ENCODE results near the gene ALOX15B. TPM values are rescaled to one million over a fixed set of nuclear protein-coding genes. Genes with fewer than 3 reads are reported as not detected.

Gene ALOX15B
- total and polyA plus RNA-seq, 10 donors, result 0.13 to 7.8 (median 2.7) TPM

DNA sequence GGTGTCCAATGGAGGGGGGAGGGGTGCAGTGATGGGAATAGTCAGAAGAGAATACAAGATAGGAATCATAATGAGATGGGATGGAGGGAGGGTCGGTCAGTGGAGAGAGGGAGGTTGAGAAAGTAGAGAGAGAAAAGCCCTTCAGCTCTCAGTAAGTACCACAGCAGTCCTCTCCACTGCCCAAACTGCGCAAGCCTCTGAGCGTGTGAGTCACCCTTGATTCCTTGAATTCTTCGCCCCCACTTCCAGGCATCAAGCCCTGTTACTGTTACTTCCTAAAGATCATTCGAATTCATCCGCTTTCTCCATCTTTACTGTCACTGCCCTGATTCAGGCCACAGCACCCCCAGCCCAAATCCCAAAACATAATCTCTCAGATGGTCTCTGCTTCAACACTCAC, 34.0 kb upstream of the ALOX15B start:
- WGBS, 5 donors, result 88 to 93% (median 92%) methylated on average over 6 of the region's 6 CpGs
- Histone ChIP-seq H3K27ac (no peak overlapping the region), H3K9me3 (no peaks in the 10 kb centered on the region), H3K36me3 (no peaks in the 10 kb centered on the region), H3K27me3 (replicated peaks in 1 of 7) (peaks cover 11 to 68% (median 30%) of the 10 kb centered on the region in 7 donors), H3K4me3 (no peak overlapping the region), H3K4me1 (peaks cover 6 to 22% (median 17%) of the 10 kb centered on the region in 6 donors)
- DNase-seq, result no peak
- TF ChIP-seq POLR2A (IDR thresholded peaks at IDR 0.05), result no peak
- TF ChIP-seq POLR2AphosphoS5 (IDR thresholded peaks at IDR 0.05), result no peak
- TF ChIP-seq, protein P1, sequence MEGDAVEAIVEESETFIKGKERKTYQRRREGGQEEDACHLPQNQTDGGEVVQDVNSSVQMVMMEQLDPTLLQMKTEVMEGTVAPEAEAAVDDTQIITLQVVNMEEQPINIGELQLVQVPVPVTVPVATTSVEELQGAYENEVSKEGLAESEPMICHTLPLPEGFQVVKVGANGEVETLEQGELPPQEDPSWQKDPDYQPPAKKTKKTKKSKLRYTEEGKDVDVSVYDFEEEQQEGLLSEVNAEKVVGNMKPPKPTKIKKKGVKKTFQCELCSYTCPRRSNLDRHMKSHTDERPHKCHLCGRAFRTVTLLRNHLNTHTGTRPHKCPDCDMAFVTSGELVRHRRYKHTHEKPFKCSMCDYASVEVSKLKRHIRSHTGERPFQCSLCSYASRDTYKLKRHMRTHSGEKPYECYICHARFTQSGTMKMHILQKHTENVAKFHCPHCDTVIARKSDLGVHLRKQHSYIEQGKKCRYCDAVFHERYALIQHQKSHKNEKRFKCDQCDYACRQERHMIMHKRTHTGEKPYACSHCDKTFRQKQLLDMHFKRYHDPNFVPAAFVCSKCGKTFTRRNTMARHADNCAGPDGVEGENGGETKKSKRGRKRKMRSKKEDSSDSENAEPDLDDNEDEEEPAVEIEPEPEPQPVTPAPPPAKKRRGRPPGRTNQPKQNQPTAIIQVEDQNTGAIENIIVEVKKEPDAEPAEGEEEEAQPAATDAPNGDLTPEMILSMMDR (IDR thresholded peaks at IDR 0.05 in 8 of 11, conservative IDR thresholded peaks at IDR 0.05 in 3 of 11), result no peak
- intact Hi-C loops (cut with DNase I; ENCODE audit: low total_unique reads), result no loop called here

- 79 to 97% (median 90%) methylated on average over 1 of the region's 1 CpG for WGBS, 5 donors
- Histone ChIP-seq H3K27ac (no peak overlapping the region), H3K9me3 (no peaks in the 10 kb centered on the region), H3K36me3 (no peaks in the 10 kb centered on the region), H3K27me3 (replicated peaks in 1 of 7) (peaks cover 11 to 65% (median 30%) of the 10 kb centered on the region in 7 donors), H3K4me3 (no peak overlapping the region), H3K4me1 (peaks cover 6 to 22% (median 17%) of the 10 kb centered on the region in 6 donors)
- no peak for DNase-seq
- TF ChIP-seq POLR2A (IDR thresholded peaks at IDR 0.05) (no peak), POLR2AphosphoS5 (IDR thresholded peaks at IDR 0.05) (no peak)
- TF ChIP-seq, protein P1 (IDR thresholded peaks at IDR 0.05 in 8 of 11, conservative IDR thresholded peaks at IDR 0.05 in 3 of 11), result no peak
- intact Hi-C loops (cut with DNase I; ENCODE audit: low total_unique reads), result no loop called here
Measured at GRCh38 chr17:8005357-8005756, 33.5 kb upstream of the ALOX15B start.

GRCh38 chr17:8005967-8006730, 32.7 kb upstream of the ALOX15B start:
- intact Hi-C loops (cut with DNase I; ENCODE audit: low total_unique reads), result no loop called here
- no peak for DNase-seq
- no peak for TF ChIP-seq POLR2AphosphoS5 (IDR thresholded peaks at IDR 0.05)
- no peak for TF ChIP-seq POLR2A (IDR thresholded peaks at IDR 0.05)
- TF ChIP-seq, protein P1 (IDR thresholded peaks at IDR 0.05 in 8 of 11, conservative IDR thresholded peaks at IDR 0.05 in 3 of 11), result no peak
- H3K4me1 ChIP-seq, result peaks cover 6 to 22% (median 17%) of the 10 kb centered on the region in 6 donors
- H3K27ac ChIP-seq, result no peak overlapping the region
- peaks cover 11 to 60% (median 24%) of the 10 kb centered on the region in 7 donors for H3K27me3 ChIP-seq (replicated peaks in 1 of 7)
- WGBS, 5 donors, result 93 to 96% (median 94%) methylated on average over 27 to 30 of the region's 30 CpGs
- H3K4me3 ChIP-seq, result no peak overlapping the region
- no peaks in the 10 kb centered on the region for H3K9me3 ChIP-seq
- no peaks in the 10 kb centered on the region for H3K36me3 ChIP-seq

DNA sequence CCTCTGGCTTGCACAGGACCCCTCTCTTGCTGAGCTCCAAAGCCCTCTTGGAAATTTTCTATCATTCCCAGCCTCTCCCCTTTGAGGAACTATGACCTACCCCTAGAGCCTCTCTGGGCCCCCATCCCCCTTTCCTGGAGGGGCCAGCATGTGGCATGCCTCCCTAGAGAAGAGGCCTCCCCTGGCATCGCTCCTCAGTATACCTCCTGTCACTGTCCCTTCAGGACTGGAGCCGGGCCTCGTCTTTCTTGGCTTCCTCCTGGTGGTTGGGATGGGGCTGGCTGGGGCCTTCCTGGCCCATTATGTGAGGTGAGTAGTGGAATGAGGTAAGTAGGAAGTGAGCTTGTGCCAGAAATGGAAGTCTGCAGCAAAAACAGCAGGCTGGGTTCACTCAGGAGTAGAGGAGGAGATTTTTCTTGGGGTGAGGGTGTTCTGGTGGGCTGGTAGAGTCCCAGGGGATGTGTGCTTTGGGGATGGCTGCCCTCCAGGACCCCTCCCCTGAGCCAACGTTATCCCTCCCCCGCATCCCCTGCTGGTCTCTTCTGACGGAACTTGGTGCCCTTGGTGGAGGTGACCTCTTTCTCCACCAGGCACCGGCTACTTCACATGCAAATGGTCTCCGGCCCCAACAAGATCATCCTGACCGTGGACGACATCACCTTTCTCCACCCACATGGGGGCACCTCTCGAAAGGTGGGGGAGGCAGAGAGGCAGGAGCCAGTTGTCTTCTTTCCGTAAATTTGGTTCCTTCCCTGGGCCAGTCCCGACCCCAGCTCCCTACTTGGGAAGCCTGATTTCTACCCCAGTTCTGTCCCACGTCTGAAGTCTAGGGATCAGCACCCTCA, 31.8 kb upstream of the ALOX15B start:
- no peak overlapping the region for H3K4me3 ChIP-seq
- intact Hi-C loops (cut with DNase I; ENCODE audit: low total_unique reads), result no loop called here
- no peak for DNase-seq
- 76 to 82% (median 81%) methylated on average over 14 of the region's 14 CpGs for WGBS, 5 donors
- H3K27ac ChIP-seq, result no peak overlapping the region
- no peaks in the 10 kb centered on the region for H3K9me3 ChIP-seq
- H3K27me3 ChIP-seq (replicated peaks in 1 of 7), result peaks cover 7 to 58% (median 21%) of the 10 kb centered on the region in 7 donors
- TF ChIP-seq POLR2AphosphoS5 (IDR thresholded peaks at IDR 0.05) (no peak), POLR2A (IDR thresholded peaks at IDR 0.05) (no peak)
- TF ChIP-seq, protein P1 (IDR thresholded peaks at IDR 0.05 in 8 of 11, conservative IDR thresholded peaks at IDR 0.05 in 3 of 11), result no peak
- peaks cover 6 to 17% (median 13%) of the 10 kb centered on the region in 6 donors for H3K4me1 ChIP-seq
- H3K36me3 ChIP-seq, result no peaks in the 10 kb centered on the region
